GM19099 (cell line): ENCODE results near the gene ENKUR.

Source experiments
- POLR2A ChIP-seq: IDR thresholded peaks from 3 replicates; pipeline ENCODE4 v1.6.1; 2011; ENCODE audit warnings: low read depth; ENCODE audit not compliant: insufficient read length; ENCODE audit errors: extremely low read depth

Gene ENKUR

DNA sequence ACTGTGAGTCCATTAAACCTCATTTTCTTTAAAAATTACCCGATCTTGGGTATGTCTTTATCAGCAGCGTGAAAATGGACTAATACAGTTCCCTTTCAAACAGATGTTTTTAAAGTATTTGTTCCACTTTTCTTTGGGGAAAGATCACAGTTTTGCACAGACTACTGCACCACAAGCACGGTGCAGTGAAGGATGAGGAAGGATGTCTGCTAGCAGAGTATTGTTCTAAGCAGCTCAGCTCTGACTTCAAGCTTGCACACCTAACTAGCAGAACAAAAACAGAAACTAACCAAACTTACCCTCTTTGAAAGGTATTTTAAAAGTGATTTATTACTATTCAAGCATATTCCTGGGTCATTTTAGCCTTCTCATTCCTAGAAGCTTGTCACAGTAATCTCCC, 20.4 kb upstream of the ENKUR start:
- TF ChIP-seq POLR2A = no peak

DNA sequence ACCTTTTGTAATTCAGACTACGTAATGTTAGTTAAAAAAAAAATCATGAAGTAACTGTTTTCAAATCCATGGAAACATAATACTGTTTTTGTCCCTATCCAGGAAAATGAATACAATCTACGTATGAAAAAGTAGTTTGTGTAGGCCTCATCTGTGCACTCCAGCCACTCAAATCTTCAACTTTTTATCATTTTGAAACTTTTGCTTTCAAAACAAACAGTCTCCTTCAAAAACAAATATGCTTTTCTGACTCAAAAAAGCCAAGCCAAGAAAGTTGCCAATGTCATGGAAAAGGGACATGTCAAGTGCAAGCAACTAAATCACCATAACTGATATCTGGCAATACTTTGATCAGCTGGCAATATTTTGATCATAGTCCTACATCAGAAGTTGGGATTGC, 13.6 kb upstream of the ENKUR start:
- no peak for TF ChIP-seq POLR2A

- TF ChIP-seq POLR2A = no peak
Observed at GRCh38 chr10:25028711-25029110, 12.8 kb upstream of the ENKUR start.

- TF ChIP-seq POLR2A = no peak
Observed at GRCh38 chr10:25026463-25026862, 10.5 kb upstream of the ENKUR start.

- TF ChIP-seq POLR2A = no peak
Observed at GRCh38 chr10:25024528-25024927, 8.6 kb upstream of the ENKUR start.

GRCh38 chr10:25023278-25023677, 7.3 kb upstream of the ENKUR start:
- TF ChIP-seq POLR2A = no peak

GRCh38 chr10:25018703-25019102, 2.7 kb upstream of the ENKUR start:
- no peak for TF ChIP-seq POLR2A

DNA sequence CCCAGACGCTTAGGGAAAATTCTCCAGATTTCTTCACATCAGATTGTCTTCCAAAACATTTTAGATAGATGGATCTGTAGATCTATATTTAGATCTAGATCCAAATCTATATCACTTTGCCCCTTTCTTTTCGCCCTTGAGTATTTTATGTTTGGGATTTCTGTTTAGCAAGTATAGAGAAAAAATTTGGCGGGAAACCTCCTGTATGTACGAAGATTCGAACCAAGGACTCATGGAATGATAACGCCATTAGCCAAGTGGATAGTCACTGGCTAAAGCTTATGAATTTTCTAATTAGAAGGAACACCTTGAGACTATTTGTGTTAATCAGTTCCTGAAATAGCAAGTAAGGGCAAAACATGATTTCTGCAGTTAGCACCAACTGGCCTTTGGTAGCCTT, 1.7 kb upstream of the ENKUR start:
- TF ChIP-seq POLR2A = no peak

DNA sequence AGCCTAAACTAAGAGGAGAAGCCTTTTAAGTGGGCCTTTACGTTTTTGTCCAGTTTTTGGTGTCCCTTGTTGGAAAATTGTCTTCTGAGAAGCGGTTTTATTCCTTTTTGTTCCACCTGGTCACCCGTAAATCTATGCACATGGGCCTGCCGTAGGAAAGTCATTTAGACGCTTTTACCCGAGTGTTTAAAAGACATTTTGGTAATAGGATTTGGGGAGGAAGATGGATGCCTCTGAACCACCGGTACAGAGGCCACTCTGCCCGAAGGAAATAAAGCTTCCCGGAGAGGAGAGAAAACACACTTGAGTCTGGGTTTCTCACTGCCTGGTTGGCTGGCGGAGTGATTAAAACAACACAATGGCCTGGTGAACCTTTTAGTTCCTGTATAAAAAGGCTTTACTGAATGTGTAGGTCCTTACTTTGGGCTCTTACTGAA, 1.2 kb upstream of the ENKUR start:
- TF ChIP-seq POLR2A = no peak

GRCh38 chr10:25016376-25017153, 607 bp upstream of the ENKUR start, which contains the start of gene THNSL1:
THNSL1 (plus strand) TSS chr10:25016612; CDS start chr10:25023224, 6,612 bp downstream.
- TF ChIP-seq POLR2A = peak; percentile 74

GRCh38 chr10:25014579-25014978, 1.4 kb downstream of the ENKUR start:
- no peak for TF ChIP-seq POLR2A

GRCh38 chr10:24998044-24998443, 17.9 kb downstream of the ENKUR start:
- TF ChIP-seq POLR2A = no peak

- TF ChIP-seq POLR2A = no peak
Observed at GRCh38 chr10:24995072-24995471, 20.9 kb downstream of the ENKUR start.

GRCh38 chr10:24993237-24993958, 22.6 kb downstream of the ENKUR start:
- no peak for TF ChIP-seq POLR2A

DNA sequence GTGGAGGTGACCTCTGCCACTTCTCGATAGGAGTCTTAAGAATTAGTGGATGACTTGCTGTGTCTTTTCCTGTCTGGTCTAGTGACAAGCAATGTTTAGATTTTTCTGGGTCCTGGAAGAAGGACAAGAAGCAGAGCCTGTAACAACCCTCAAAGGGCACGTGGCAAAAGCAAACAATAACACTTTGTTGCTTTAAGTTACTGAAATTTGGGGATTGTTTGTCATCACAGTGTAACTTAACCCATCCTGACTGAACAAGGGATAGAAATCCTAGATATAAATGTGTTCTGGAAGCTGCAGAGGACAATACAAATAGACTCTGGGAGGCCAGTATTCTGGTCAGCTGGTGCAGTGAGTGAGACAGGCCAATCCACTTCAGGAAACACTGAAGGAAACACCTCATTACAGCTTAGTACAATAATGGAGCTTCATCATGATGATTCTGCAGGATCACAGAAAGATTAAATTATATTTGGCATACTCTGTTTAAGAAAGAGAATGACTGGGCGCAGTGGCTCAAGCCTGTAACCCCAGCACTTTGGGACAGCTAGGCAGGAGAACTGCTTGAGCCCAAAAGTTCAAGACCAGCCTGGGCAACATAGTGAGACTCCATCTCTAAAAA, 23.3 kb downstream of the ENKUR start:
- TF ChIP-seq POLR2A = no peak

GRCh38 chr10:24991298-24991697, 24.7 kb downstream of the ENKUR start:
- no peak for TF ChIP-seq POLR2A

- TF ChIP-seq POLR2A = no peak
Observed at GRCh38 chr10:24989867-24990266, 26.1 kb downstream of the ENKUR start.
